ENCODE results near the gene HNRNPH1. TPM values are rescaled to one million over a fixed set of nuclear protein-coding genes. Genes with fewer than 3 reads are reported as not detected.

Gene HNRNPH1
- total RNA-seq, 1 experiment from 2014 or later = 865 TPM

GRCh38 chr5:179620293-179620692 is 3.2 kb downstream of the HNRNPH1 start:
- Mint-ChIP-seq H3K27me3 (ENCODE audit: low read depth) (no peaks in the 10 kb centered on the region), H3K4me3 (peak overlapping the region; percentile 90), H3K9me3 (no peaks in the 10 kb centered on the region), H3K27ac (peak overlapping the region; percentile 73), H3K36me3 (peaks cover 76% of the 10 kb centered on the region), H3K4me1 (peaks cover 51% of the 10 kb centered on the region)
- POLR2A ChIA-PET = interaction anchor here (0.6 kb wide), 1 partner anchor 69 kb away, joined by 3 read pairs; no protein-coding TSS in a partner anchor
- CTCF ChIA-PET = no interaction called here
- TF ChIP-seq, protein P1, sequence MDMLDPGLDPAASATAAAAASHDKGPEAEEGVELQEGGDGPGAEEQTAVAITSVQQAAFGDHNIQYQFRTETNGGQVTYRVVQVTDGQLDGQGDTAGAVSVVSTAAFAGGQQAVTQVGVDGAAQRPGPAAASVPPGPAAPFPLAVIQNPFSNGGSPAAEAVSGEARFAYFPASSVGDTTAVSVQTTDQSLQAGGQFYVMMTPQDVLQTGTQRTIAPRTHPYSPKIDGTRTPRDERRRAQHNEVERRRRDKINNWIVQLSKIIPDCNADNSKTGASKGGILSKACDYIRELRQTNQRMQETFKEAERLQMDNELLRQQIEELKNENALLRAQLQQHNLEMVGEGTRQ (CRISPR knock-in tag; IDR thresholded peaks at IDR 0.05) = 0 out of 2 replicates have a peak, but pooled peaks have one; percentile 42
- TF ChIP-seq, protein P2, sequence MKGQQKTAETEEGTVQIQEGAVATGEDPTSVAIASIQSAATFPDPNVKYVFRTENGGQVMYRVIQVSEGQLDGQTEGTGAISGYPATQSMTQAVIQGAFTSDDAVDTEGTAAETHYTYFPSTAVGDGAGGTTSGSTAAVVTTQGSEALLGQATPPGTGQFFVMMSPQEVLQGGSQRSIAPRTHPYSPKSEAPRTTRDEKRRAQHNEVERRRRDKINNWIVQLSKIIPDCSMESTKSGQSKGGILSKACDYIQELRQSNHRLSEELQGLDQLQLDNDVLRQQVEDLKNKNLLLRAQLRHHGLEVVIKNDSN (CRISPR knock-in tag; IDR thresholded peaks at IDR 0.05) = peak; percentile 51; the same call in 1 of the 2 replicates
- no peak for TF ChIP-seq ERG (CRISPR knock-in tag; IDR thresholded peaks at IDR 0.05)
- ATAC-seq (no peak), DNase-seq (ENCODE audit: low spot score) (no peak)

DNA sequence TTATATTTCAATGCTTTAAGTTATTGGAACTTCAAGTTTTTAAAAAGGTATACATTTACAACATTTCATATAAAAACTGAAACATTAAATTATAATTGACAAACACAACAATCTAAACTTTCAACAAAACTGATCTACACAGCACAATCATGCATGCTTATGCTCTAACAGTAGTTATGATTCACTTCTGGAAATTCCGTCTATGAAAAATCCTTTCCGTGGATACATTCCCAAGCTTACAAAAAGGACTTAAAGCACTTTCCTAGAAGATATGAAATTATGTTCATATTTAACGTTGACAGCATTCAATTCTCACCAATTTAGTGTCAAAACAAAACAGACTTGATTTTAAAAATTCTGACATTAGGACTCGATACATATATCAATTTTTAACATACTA is 3.7 kb downstream of the HNRNPH1 start:
- Mint-ChIP-seq H3K9me3 (no peaks in the 10 kb centered on the region), H3K4me1 (peaks cover 47% of the 10 kb centered on the region)
- ATAC-seq = no peak

More for the DNA sequence above, 3.7 kb downstream of the HNRNPH1 start:
- POLR2A ChIA-PET = no interaction called here
- no peak overlapping the region for H3K27ac Mint-ChIP-seq
- no peaks in the 10 kb centered on the region for H3K27me3 Mint-ChIP-seq (ENCODE audit: low read depth)
- no peak for DNase-seq (ENCODE audit: low spot score)
- TF ChIP-seq, protein P1 (CRISPR knock-in tag; IDR thresholded peaks at IDR 0.05) = no peak
- TF ChIP-seq ZNF425 (CRISPR knock-in tag; conservative IDR thresholded peaks at IDR 0.05) = no peak
- no peak for TF ChIP-seq CREM (CRISPR knock-in tag; IDR thresholded peaks at IDR 0.05)
- no peak for TF ChIP-seq JAZF1 (CRISPR knock-in tag; IDR thresholded peaks at IDR 0.05)
- TF ChIP-seq ERG (CRISPR knock-in tag; IDR thresholded peaks at IDR 0.05) = no peak
- no peak for TF ChIP-seq MAX (CRISPR knock-in tag; IDR thresholded peaks at IDR 0.05)
- TF ChIP-seq IRF2 (CRISPR knock-in tag; IDR thresholded peaks at IDR 0.05; ENCODE audit: borderline replicate concordance, low read depth) = no peak
- TF ChIP-seq FOXK1 (CRISPR knock-in tag; IDR thresholded peaks at IDR 0.05) = no peak
- H3K4me3 Mint-ChIP-seq = peak overlapping the region; percentile 90
- H3K36me3 Mint-ChIP-seq = peaks cover 81% of the 10 kb centered on the region
- CTCF ChIA-PET = interaction anchor here (0.5 kb wide), 1 partner anchor 13 kb away, joined by 4 read pairs; no protein-coding TSS in a partner anchor
